ENCODE results near the gene SHISAL1. TPM values are rescaled to one million over a fixed set of nuclear protein-coding genes. Genes with fewer than 3 reads are reported as not detected.

SHISAL1 gene
- total RNA-seq, 1 experiment from 2014 or later, result 2.9 TPM

DNA sequence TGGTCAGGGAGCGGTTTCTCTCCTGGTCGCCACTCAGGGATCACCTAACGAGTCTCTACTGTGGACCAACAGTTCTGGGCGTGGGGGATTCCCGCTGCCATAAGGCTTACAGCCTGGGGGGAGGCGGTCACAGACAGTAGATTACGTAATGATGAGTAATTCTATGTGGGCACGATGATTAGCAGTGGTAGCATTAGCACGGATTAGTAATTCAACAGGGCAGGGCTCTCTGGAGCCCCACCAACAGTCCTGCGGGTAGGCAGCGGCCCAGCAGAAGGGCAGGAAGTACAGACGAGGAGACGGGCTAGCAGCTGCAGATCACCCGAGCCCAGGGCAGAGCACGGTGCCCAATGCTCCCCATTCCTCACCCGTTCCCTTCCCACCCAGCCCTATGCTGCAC lies 3.6 kb downstream of the SHISAL1 start:
- Mint-ChIP-seq H3K36me3 (ENCODE audit: insufficient read depth in 1 of 3, low read depth in 3 of 3) (no peaks in the 10 kb centered on the region; a peak in 1 of 7 replicates), H3K27ac (peak overlapping the region in 1 of 3 experiments; percentile 36; a peak in 1 of 7 replicates), H3K9me3 (no peaks in the 10 kb centered on the region), H3K4me3 (no peak overlapping the region), H3K4me1 (peaks cover 4 to 8% of the 10 kb centered on the region in 2 experiments), H3K27me3 (ENCODE audit: low read depth) (no peaks in the 10 kb centered on the region; the same call in 1 of the 2 replicates)
- Histone ChIP-seq H3K27me3 (ENCODE audit: insufficient read depth, low read length) (no peaks in the 10 kb centered on the region), H4K20me1 (ENCODE audit: control insufficient read depth, insufficient read depth, insufficient read length) (no peaks in the 10 kb centered on the region), H2AFZ (ENCODE audit: low read length) (no peak overlapping the region), H2BK12ac (ENCODE audit: insufficient read length, low read depth, low read length) (no peak overlapping the region), H3K23me2 (ENCODE audit: insufficient read length, low read depth, low read length, poor library complexity, severe bottlenecking) (no peaks in the 10 kb centered on the region), H3K56ac (ENCODE audit: insufficient read length, low read depth, low read length) (no peak overlapping the region), H4K5ac (ENCODE audit: insufficient read length, low read depth, low read length) (no peak overlapping the region), H3K14ac (ENCODE audit: insufficient read depth, low read length) (no peak overlapping the region), H3K9ac (ENCODE audit: extremely low read depth, insufficient read length, low read length) (no peak overlapping the region), H3K79me1 (ENCODE audit: insufficient read depth, low read depth, low read length, poor library complexity, severe bottlenecking) (no peaks in the 10 kb centered on the region), H2BK20ac (ENCODE audit: low read depth, low read length, poor library complexity, severe bottlenecking) (no peak overlapping the region), H3K27ac (ENCODE audit: insufficient read length, low read depth, low read length) (no peak overlapping the region), H3K23ac (ENCODE audit: insufficient read length, low read depth, low read length) (no peak overlapping the region), H3T11ph (ENCODE audit: low read length) (no peak overlapping the region), H3K9me3 (ENCODE audit: control insufficient read depth, low read depth, low read length) (no peaks in the 10 kb centered on the region), H3K4ac (ENCODE audit: low read depth, low read length) (no peak overlapping the region), H3K4me1 (ENCODE audit: insufficient read depth, low read length) (no peaks in the 10 kb centered on the region), H4K91ac (ENCODE audit: insufficient read length, low read depth, low read length) (no peak overlapping the region), H3K4me2 (ENCODE audit: insufficient read depth, insufficient read length, low read length) (no peak overlapping the region), H3K18ac (ENCODE audit: insufficient read length, low read depth, low read length) (no peak overlapping the region), H2BK5ac (ENCODE audit: insufficient read length, low read length) (no peak overlapping the region), H4K8ac (replicated peaks; ENCODE audit: insufficient read length, low read depth, low read length) (no peak overlapping the region), H3K79me2 (ENCODE audit: insufficient read depth, low read length) (no peaks in the 10 kb centered on the region), H2AK5ac (ENCODE audit: insufficient read length, low read length) (no peak overlapping the region), H2BK120ac (ENCODE audit: low read depth, low read length, poor library complexity, severe bottlenecking) (no peak overlapping the region), H2BK15ac (ENCODE audit: low read depth, low read length) (no peak overlapping the region)
- no CpG with 5 or more reads among the region's 16 CpGs for WGBS (ENCODE audit: extremely low coverage, insufficient read length, low lambda C conversion rate)
- TF ChIP-seq, protein P1, sequence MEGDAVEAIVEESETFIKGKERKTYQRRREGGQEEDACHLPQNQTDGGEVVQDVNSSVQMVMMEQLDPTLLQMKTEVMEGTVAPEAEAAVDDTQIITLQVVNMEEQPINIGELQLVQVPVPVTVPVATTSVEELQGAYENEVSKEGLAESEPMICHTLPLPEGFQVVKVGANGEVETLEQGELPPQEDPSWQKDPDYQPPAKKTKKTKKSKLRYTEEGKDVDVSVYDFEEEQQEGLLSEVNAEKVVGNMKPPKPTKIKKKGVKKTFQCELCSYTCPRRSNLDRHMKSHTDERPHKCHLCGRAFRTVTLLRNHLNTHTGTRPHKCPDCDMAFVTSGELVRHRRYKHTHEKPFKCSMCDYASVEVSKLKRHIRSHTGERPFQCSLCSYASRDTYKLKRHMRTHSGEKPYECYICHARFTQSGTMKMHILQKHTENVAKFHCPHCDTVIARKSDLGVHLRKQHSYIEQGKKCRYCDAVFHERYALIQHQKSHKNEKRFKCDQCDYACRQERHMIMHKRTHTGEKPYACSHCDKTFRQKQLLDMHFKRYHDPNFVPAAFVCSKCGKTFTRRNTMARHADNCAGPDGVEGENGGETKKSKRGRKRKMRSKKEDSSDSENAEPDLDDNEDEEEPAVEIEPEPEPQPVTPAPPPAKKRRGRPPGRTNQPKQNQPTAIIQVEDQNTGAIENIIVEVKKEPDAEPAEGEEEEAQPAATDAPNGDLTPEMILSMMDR (conservative IDR thresholded peaks at IDR 0.05), result no peak
- DNase-seq, result no peak
